ENCODE data around the gene CALHM6.

The CALHM6 gene

GRCh38 chr6:116450769-116451740 lies 10.1 kb upstream of the CALHM6 start:
- Histone ChIP-seq H3K4me3 (ENCODE audit: insufficient read depth, low read length, poor library complexity, severe bottlenecking) (no peak overlapping the region), H3K9me3 (ENCODE audit: insufficient read depth, low read length) (no peaks in the 10 kb centered on the region), H3K4me2 (ENCODE audit: low read depth, low read length, poor library complexity, severe bottlenecking) (no peak overlapping the region), H3K27me3 (ENCODE audit: low read length) (no peaks in the 10 kb centered on the region), H3K9me2 (replicated peaks; ENCODE audit: insufficient read depth, low read length) (no peaks in the 10 kb centered on the region), H3K9ac (ENCODE audit: low read length) (no peak overlapping the region), H2AFZ (ENCODE audit: low read depth, low read length, severe bottlenecking) (no peak overlapping the region), H4K20me1 (ENCODE audit: low read depth, low read length) (no peaks in the 10 kb centered on the region), H3K27ac (ENCODE audit: low read depth, low read length) (no peak overlapping the region), H3K79me2 (ENCODE audit: insufficient read depth, low read length) (no peaks in the 10 kb centered on the region), H3F3A (ENCODE audit: insufficient read depth) (no peaks in the 10 kb centered on the region), H3K36me3 (ENCODE audit: low read length) (no peaks in the 10 kb centered on the region)
- TF ChIP-seq, protein P1, sequence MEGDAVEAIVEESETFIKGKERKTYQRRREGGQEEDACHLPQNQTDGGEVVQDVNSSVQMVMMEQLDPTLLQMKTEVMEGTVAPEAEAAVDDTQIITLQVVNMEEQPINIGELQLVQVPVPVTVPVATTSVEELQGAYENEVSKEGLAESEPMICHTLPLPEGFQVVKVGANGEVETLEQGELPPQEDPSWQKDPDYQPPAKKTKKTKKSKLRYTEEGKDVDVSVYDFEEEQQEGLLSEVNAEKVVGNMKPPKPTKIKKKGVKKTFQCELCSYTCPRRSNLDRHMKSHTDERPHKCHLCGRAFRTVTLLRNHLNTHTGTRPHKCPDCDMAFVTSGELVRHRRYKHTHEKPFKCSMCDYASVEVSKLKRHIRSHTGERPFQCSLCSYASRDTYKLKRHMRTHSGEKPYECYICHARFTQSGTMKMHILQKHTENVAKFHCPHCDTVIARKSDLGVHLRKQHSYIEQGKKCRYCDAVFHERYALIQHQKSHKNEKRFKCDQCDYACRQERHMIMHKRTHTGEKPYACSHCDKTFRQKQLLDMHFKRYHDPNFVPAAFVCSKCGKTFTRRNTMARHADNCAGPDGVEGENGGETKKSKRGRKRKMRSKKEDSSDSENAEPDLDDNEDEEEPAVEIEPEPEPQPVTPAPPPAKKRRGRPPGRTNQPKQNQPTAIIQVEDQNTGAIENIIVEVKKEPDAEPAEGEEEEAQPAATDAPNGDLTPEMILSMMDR (IDR thresholded peaks at IDR 0.05; ENCODE audit: insufficient read depth, low read length, poor library complexity, severe bottlenecking) = no peak
- TF ChIP-seq EZH2phosphoT487 (conservative IDR thresholded peaks at IDR 0.05; ENCODE audit: low read length) = no peak

- Histone ChIP-seq H4K20me1 (ENCODE audit: low read depth, low read length) (no peaks in the 10 kb centered on the region), H3K27me3 (ENCODE audit: low read length) (no peaks in the 10 kb centered on the region), H3K9me2 (replicated peaks; ENCODE audit: insufficient read depth, low read length) (no peaks in the 10 kb centered on the region), H3K79me2 (ENCODE audit: insufficient read depth, low read length) (no peaks in the 10 kb centered on the region), H2AFZ (ENCODE audit: low read depth, low read length, severe bottlenecking) (no peak overlapping the region), H3K9me3 (ENCODE audit: insufficient read depth, low read length) (no peaks in the 10 kb centered on the region), H3K36me3 (ENCODE audit: low read length) (no peaks in the 10 kb centered on the region), H3K9ac (ENCODE audit: low read length) (no peak overlapping the region), H3K4me3 (ENCODE audit: insufficient read depth, low read length, poor library complexity, severe bottlenecking) (no peak overlapping the region), H3F3A (ENCODE audit: insufficient read depth) (no peaks in the 10 kb centered on the region), H3K4me2 (ENCODE audit: low read depth, low read length, poor library complexity, severe bottlenecking) (no peak overlapping the region), H3K27ac (ENCODE audit: low read depth, low read length) (no peak overlapping the region)
- TF ChIP-seq, protein P1 (IDR thresholded peaks at IDR 0.05; ENCODE audit: insufficient read depth, low read length, poor library complexity, severe bottlenecking) = no peak
- TF ChIP-seq EZH2phosphoT487 (conservative IDR thresholded peaks at IDR 0.05; ENCODE audit: low read length) = no peak
Measured at GRCh38 chr6:116451916-116452315, 9.3 kb upstream of the CALHM6 start.

- Histone ChIP-seq H4K20me1 (ENCODE audit: low read depth, low read length) (no peaks in the 10 kb centered on the region), H3K27ac (ENCODE audit: low read depth, low read length) (no peak overlapping the region), H3K4me3 (ENCODE audit: insufficient read depth, low read length, poor library complexity, severe bottlenecking) (no peak overlapping the region), H3K9ac (ENCODE audit: low read length) (no peak overlapping the region), H3K4me2 (ENCODE audit: low read depth, low read length, poor library complexity, severe bottlenecking) (no peak overlapping the region), H3K9me2 (replicated peaks; ENCODE audit: insufficient read depth, low read length) (no peaks in the 10 kb centered on the region), H3K27me3 (ENCODE audit: low read length) (no peaks in the 10 kb centered on the region), H3F3A (ENCODE audit: insufficient read depth) (no peaks in the 10 kb centered on the region), H3K9me3 (ENCODE audit: insufficient read depth, low read length) (no peaks in the 10 kb centered on the region), H2AFZ (ENCODE audit: low read depth, low read length, severe bottlenecking) (no peak overlapping the region), H3K36me3 (ENCODE audit: low read length) (no peaks in the 10 kb centered on the region), H3K79me2 (ENCODE audit: insufficient read depth, low read length) (no peaks in the 10 kb centered on the region)
- no peak for TF ChIP-seq EZH2phosphoT487 (conservative IDR thresholded peaks at IDR 0.05; ENCODE audit: low read length)
- TF ChIP-seq, protein P1 (IDR thresholded peaks at IDR 0.05; ENCODE audit: insufficient read depth, low read length, poor library complexity, severe bottlenecking) = no peak
Measured at GRCh38 chr6:116452531-116452930, 8.6 kb upstream of the CALHM6 start.
